Natural killer cell (primary cell): ENCODE measurements around the gene SCGB3A2. TPM values are rescaled to one million over a fixed set of nuclear protein-coding genes. Genes with fewer than 3 reads are reported as not detected.

Source experiments
- ATAC-seq, 3 donors: fragments of 150-1000 bp in 2 of 3; fragments of 200-7000 bp in 1 of 3; cut with Tn5 transposase; 1 replicate in 1 of 3; 2 replicates in 2 of 3; pipeline ENCODE4 v1.10.0; 2021; ENCODE audit warnings: mild to moderate bottlenecking in 2 of 3, moderate library complexity in 2 of 3
- DNase-seq, 2 donors: peaks; one replicate each; pipeline versions ENCODE4 v3.0.0 to v3.0.0-alpha.2; 2013 to 2021; ENCODE audit warnings: mixed read lengths in 1 of 2
- H3K27ac ChIP-seq: one replicate; pipeline ENCODE4 v1.5.1; 2013; ENCODE audit warnings: mild to moderate bottlenecking, low read length
- H3K27me3 ChIP-seq: one replicate; pipeline ENCODE4 v1.6.1; 2013; ENCODE audit warnings: low read length; ENCODE audit not compliant: control insufficient read depth, insufficient read depth
- H3K36me3 ChIP-seq: one replicate; pipeline ENCODE4 v1.6.1; 2013; ENCODE audit warnings: low read length; ENCODE audit not compliant: control insufficient read depth, insufficient read depth
- H3K4me1 ChIP-seq: one replicate; pipeline ENCODE4 v1.6.1; 2013; ENCODE audit warnings: low read length; ENCODE audit not compliant: control insufficient read depth, insufficient read depth
- H3K4me3 ChIP-seq: one replicate; pipeline ENCODE4 v1.5.1; 2013; ENCODE audit warnings: low read length
- H3K9me3 ChIP-seq: one replicate; pipeline ENCODE4 v1.6.1; 2013; ENCODE audit warnings: low read length; ENCODE audit not compliant: control insufficient read depth, insufficient read depth
- H3K27ac Mint-ChIP-seq, 2 donors: one replicate each; pipeline ENCODE4 v1.8.0; 2022; ENCODE audit warnings: mild to moderate bottlenecking in 2 of 2, mixed read lengths in 2 of 2, moderate library complexity in 1 of 2
- H3K27me3 Mint-ChIP-seq, 2 donors: one replicate each; pipeline ENCODE4 v1.8.0; 2022; ENCODE audit warnings: low read depth in 2 of 2, mixed read lengths in 2 of 2
- H3K36me3 Mint-ChIP-seq: one replicate; pipeline ENCODE4 v1.8.0; 2022; ENCODE audit warnings: mixed read lengths
- H3K4me1 Mint-ChIP-seq, 2 donors: one replicate each; pipeline ENCODE4 v1.8.0; 2022; ENCODE audit warnings: mixed read lengths in 2 of 2
- H3K4me3 Mint-ChIP-seq: one replicate; pipeline ENCODE4 v1.8.0; 2022; ENCODE audit warnings: mild to moderate bottlenecking, moderate library complexity, mixed read lengths
- H3K9me3 Mint-ChIP-seq, 2 donors: one replicate each; pipeline ENCODE4 v1.8.0; 2022; ENCODE audit warnings: mixed read lengths in 2 of 2
- WGBS: methylation state at CpG from one replicate; pipeline ENCODE4 v1.1.7; 2013; ENCODE audit warnings: missing lambda C conversion rate; ENCODE audit not compliant: insufficient coverage; 5-methylcytosine and 5-hydroxymethylcytosine counted together
- intact Hi-C: fragments of 100-400 bp; cut with micrococcal nuclease; formaldehyde crosslinking; loops from one replicate; pipeline ENCODE4 v1.14.2; 2022
- total RNA-seq, 4 donors: library from RNA; stranded (reverse); fragments of 120-200 nt in 1 of 4; gene quantifications; one replicate each; pipeline versions ENCODE4 v1.2.3 to v1.2.4, GENCODE V29; 2013 to 2022
- TF ChIP-seq, protein P1 (sequence below): fragments of 200-600 bp; IDR thresholded peaks from one replicate; pipeline ENCODE4 v1.8.0; 2022; ENCODE audit warnings: antibody characterized with exemption

SCGB3A2 gene
- total RNA-seq, 3 donors from 2014 or later (not counting 1 experiment from before 2014, with no cell fraction given) = 1.2 TPM; not detected in 2

GRCh38 chr5:147874910-147875367, 3.6 kb upstream of the SCGB3A2 start:
- no peak overlapping the region for H3K27ac Mint-ChIP-seq
- 62% methylated on average over 3 of the region's 3 CpGs for WGBS
- peaks cover 7 to 8% of the 10 kb centered on the region in 2 donors for H3K27me3 Mint-ChIP-seq
- Histone ChIP-seq H3K27me3 (no peaks in the 10 kb centered on the region), H3K9me3 (no peaks in the 10 kb centered on the region), H3K4me3 (no peak overlapping the region), H3K36me3 (no peaks in the 10 kb centered on the region), H3K27ac (no peak overlapping the region), H3K4me1 (no peaks in the 10 kb centered on the region)
- TF ChIP-seq, protein P1, sequence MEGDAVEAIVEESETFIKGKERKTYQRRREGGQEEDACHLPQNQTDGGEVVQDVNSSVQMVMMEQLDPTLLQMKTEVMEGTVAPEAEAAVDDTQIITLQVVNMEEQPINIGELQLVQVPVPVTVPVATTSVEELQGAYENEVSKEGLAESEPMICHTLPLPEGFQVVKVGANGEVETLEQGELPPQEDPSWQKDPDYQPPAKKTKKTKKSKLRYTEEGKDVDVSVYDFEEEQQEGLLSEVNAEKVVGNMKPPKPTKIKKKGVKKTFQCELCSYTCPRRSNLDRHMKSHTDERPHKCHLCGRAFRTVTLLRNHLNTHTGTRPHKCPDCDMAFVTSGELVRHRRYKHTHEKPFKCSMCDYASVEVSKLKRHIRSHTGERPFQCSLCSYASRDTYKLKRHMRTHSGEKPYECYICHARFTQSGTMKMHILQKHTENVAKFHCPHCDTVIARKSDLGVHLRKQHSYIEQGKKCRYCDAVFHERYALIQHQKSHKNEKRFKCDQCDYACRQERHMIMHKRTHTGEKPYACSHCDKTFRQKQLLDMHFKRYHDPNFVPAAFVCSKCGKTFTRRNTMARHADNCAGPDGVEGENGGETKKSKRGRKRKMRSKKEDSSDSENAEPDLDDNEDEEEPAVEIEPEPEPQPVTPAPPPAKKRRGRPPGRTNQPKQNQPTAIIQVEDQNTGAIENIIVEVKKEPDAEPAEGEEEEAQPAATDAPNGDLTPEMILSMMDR = no peak
- DNase-seq (no peak), ATAC-seq (no peak)
- H3K4me1 Mint-ChIP-seq = no peaks in the 10 kb centered on the region
- H3K4me3 Mint-ChIP-seq = no peak overlapping the region
- H3K36me3 Mint-ChIP-seq = no peaks in the 10 kb centered on the region
- intact Hi-C loops = no loop called here
- no peaks in the 10 kb centered on the region for H3K9me3 Mint-ChIP-seq

GRCh38 chr5:147876141-147876540, 2.4 kb upstream of the SCGB3A2 start:
- H3K4me1 Mint-ChIP-seq = no peaks in the 10 kb centered on the region
- H3K27ac Mint-ChIP-seq = no peak overlapping the region
- H3K4me3 Mint-ChIP-seq = no peak overlapping the region
- Histone ChIP-seq H3K27ac (no peak overlapping the region), H3K36me3 (no peaks in the 10 kb centered on the region), H3K27me3 (no peaks in the 10 kb centered on the region), H3K9me3 (no peaks in the 10 kb centered on the region), H3K4me1 (no peaks in the 10 kb centered on the region), H3K4me3 (no peak overlapping the region)
- H3K27me3 Mint-ChIP-seq = peaks cover 7 to 14% of the 10 kb centered on the region in 2 donors
- DNase-seq = no peak
- H3K36me3 Mint-ChIP-seq = no peaks in the 10 kb centered on the region
- TF ChIP-seq, protein P1 = no peak
- no peaks in the 10 kb centered on the region for H3K9me3 Mint-ChIP-seq
- no peak for ATAC-seq
- intact Hi-C loops = no loop called here

DNA sequence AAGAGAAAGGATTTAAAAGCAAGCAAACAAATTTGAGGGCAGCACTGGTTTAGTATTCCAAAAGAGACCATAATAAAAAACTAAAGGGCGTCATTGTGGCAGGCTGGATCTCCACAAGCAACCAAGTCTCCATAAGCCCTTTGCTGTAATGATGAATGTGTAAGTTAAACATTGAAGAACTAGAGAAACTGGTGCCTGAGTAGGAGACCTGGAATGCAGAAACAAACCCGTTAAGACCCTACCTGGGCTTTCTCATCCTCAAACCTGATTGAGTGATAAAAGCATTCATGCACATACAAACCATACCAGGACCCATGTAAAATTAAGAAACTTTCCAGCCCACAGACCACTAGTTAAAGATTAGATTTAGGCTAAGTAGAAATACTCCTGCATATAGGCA, 1.9 kb upstream of the SCGB3A2 start:
- TF ChIP-seq, protein P1 = no peak
- no peak for DNase-seq
- Histone ChIP-seq H3K9me3 (no peaks in the 10 kb centered on the region), H3K4me3 (no peak overlapping the region), H3K36me3 (no peaks in the 10 kb centered on the region), H3K27ac (no peak overlapping the region), H3K4me1 (no peaks in the 10 kb centered on the region), H3K27me3 (no peaks in the 10 kb centered on the region)
- H3K27ac Mint-ChIP-seq = no peak overlapping the region
- no peak for ATAC-seq
- no peaks in the 10 kb centered on the region for H3K4me1 Mint-ChIP-seq
- intact Hi-C loops = no loop called here
- H3K9me3 Mint-ChIP-seq = no peaks in the 10 kb centered on the region
- H3K36me3 Mint-ChIP-seq = no peaks in the 10 kb centered on the region
- H3K27me3 Mint-ChIP-seq = peaks cover 7 to 15% of the 10 kb centered on the region in 2 donors
- WGBS = 95% methylated on average over 2 of the region's 2 CpGs
- H3K4me3 Mint-ChIP-seq = no peak overlapping the region

- no peak overlapping the region for H3K4me3 ChIP-seq
- no peaks in the 10 kb centered on the region for H3K4me1 ChIP-seq
- no peak overlapping the region for H3K27ac ChIP-seq
- Mint-ChIP-seq H3K4me3 (no peak overlapping the region), H3K4me1 (no peaks in the 10 kb centered on the region), H3K9me3 (no peaks in the 10 kb centered on the region), H3K36me3 (no peaks in the 10 kb centered on the region), H3K27ac (no peak overlapping the region), H3K27me3 (peaks cover 7 to 15% of the 10 kb centered on the region in 2 donors)
- intact Hi-C loops = no loop called here
- no peak for ATAC-seq
- H3K27me3 ChIP-seq = peaks cover 2% of the 10 kb centered on the region
- no peaks in the 10 kb centered on the region for H3K9me3 ChIP-seq
- no peak for DNase-seq
- 100% methylated on average over 2 of the region's 3 CpGs for whole genome bisulfite sequencing
- TF ChIP-seq, protein P1 = no peak
- no peaks in the 10 kb centered on the region for H3K36me3 ChIP-seq
Observed at GRCh38 chr5:147879784-147880183, 1.3 kb downstream of the SCGB3A2 start.
